ENCODE results near the gene FBRS.
"Not testable (repeated sequence)": the region's sequence is repeated elsewhere in the genome, so short reads cannot be mapped to it uniquely, and the experiment has no call there.

FBRS gene

GRCh38 chr16:30657866-30658730 lies at the start of gene FBRS:
Gene FBRS, plus strand, starts transcription at chr16:30658431. Its CDS starts 1,088 bp downstream, at chr16:30659519.
- DNase-seq (ENCODE audit: low spot score) = peak; percentile 100

GRCh38 chr16:30609002-30609925 lies 49.0 kb upstream of the FBRS start:
- DNase-seq (ENCODE audit: low spot score) = peak; percentile 43

- DNase-seq (ENCODE audit: low spot score) = peak; percentile 99
These were observed 48.0 kb upstream of the FBRS start, which contains the start of gene ZNF689 for GRCh38 chr16:30609926-30610839. Gene ZNF689, minus strand, starts transcription at chr16:30610389. Its CDS starts 348 bp downstream, at chr16:30610041.

- DNase-seq (ENCODE audit: low spot score) = peak; percentile 30
These were observed 42.7 kb upstream of the FBRS start for GRCh38 chr16:30615358-30616091.

GRCh38 chr16:30619202-30619601 lies 39.0 kb upstream of the FBRS start:
- DNase-seq (ENCODE audit: low spot score) = no peak

- DNase-seq (ENCODE audit: low spot score) = no peak
These were observed 38.6 kb upstream of the FBRS start for GRCh38 chr16:30619638-30620037.

GRCh38 chr16:30620169-30620568 lies 38.1 kb upstream of the FBRS start:
- no peak for DNase-seq (ENCODE audit: low spot score)

GRCh38 chr16:30621765-30622164 lies 36.5 kb upstream of the FBRS start:
- no peak for DNase-seq (ENCODE audit: low spot score)

GRCh38 chr16:30622455-30623032 lies 35.7 kb upstream of the FBRS start:
- DNase-seq (ENCODE audit: low spot score) = no peak

GRCh38 chr16:30623536-30624283 lies 34.5 kb upstream of the FBRS start:
- DNase-seq (ENCODE audit: low spot score) = no peak

- no peak for DNase-seq (ENCODE audit: low spot score)
These were observed 32.0 kb upstream of the FBRS start for GRCh38 chr16:30626236-30626635.

GRCh38 chr16:30628628-30629540 lies 29.3 kb upstream of the FBRS start:
- peak; percentile 85 for DNase-seq (ENCODE audit: low spot score)

GRCh38 chr16:30632454-30632853 lies 25.8 kb upstream of the FBRS start:
- not testable (repeated sequence) for DNase-seq (ENCODE audit: low spot score)

- DNase-seq (ENCODE audit: low spot score) = no peak
These were observed 24.7 kb upstream of the FBRS start for GRCh38 chr16:30633526-30633925.

- DNase-seq (ENCODE audit: low spot score) = no peak
These were observed 21.6 kb upstream of the FBRS start for GRCh38 chr16:30636599-30636998.

GRCh38 chr16:30637139-30637538 lies 21.1 kb upstream of the FBRS start:
- DNase-seq (ENCODE audit: low spot score) = not testable (repeated sequence)

GRCh38 chr16:30637944-30638343 lies 20.3 kb upstream of the FBRS start:
- peak; percentile 64 for DNase-seq (ENCODE audit: low spot score)

GRCh38 chr16:30641378-30641982 lies 16.8 kb upstream of the FBRS start:
- no peak for DNase-seq (ENCODE audit: low spot score)

All from cerebellar cortex (tissue), 1 donor.